ENCODE results near the gene CCDC28B. TPM values are rescaled to one million over a fixed set of nuclear protein-coding genes. Genes with fewer than 3 reads are reported as not detected.
A peak's percentile ranks its signal among the peaks of the same experiment; 100 is the strongest.

CCDC28B gene
- total and polyA plus RNA-seq, 4 experiments from 2014 or later = 4.2 to 8.6 (median 6.8) TPM

DNA sequence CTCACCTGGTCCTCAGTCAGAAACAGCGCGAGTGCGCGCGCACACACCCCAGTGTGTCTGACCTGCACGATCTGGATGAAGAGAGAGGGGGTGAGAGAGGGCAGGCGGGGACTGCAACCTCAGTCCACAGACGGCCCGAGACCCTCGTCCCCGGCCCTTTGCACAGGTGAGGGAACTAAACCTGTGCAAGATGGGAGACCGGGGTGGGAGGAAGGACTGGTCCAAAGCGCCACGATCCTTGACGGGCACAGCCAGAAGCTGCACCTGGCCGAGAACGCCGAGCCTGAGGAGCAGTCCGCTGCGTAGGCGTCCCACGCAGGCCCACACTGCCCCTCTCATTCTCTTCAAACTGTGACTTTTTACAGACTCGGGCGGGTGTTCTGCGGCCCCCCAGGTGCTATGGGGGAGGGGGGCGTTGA is 4.6 kb downstream of the CCDC28B start:
- Histone ChIP-seq H3K9me3 (ENCODE audit: control insufficient read depth in 1 of 2, low read length in 2 of 2) (no peaks in the 10 kb centered on the region), H3K27ac (ENCODE audit: low read depth, low read length) (peak overlapping the region; percentile 63), H3K4me3 (ENCODE audit: low read length in 2 of 2) (peak overlapping the region in 1 of 2 donors; percentile 73), H3K36me3 (ENCODE audit: insufficient read depth, low read length) (no peaks in the 10 kb centered on the region), H3K4me1 (ENCODE audit: insufficient read depth, low read length) (peaks cover 43% of the 10 kb centered on the region), H3K27me3 (ENCODE audit: insufficient read depth, low read length) (no peaks in the 10 kb centered on the region)
- Mint-ChIP-seq H3K27me3 (no peaks in the 10 kb centered on the region), H3K4me1 (peaks cover 20 to 55% (median 39%) of the 10 kb centered on the region in 4 donors), H3K4me3 (peak overlapping the region; percentile 86 to 91 (median 89)), H3K36me3 (peaks cover 0 to 4% of the 10 kb centered on the region in 2 donors), H3K9me3 (no peaks in the 10 kb centered on the region), H3K27ac (peak overlapping the region; percentile 83 to 95 (median 92))
- ChIA-PET CTCF (ENCODE audit: partially characterized antibody) (interaction anchor here (0.6 to 4.0 kb wide), 3 partner anchors 11 to 43 kb away, joined by 6 to 30 read pairs (median 6); no protein-coding TSS in a partner anchor), POLR2A (ENCODE audit: partially characterized antibody) (interaction anchor here (0.6 to 3.3 kb wide), 14 partner anchors 11 to 446 kb away, joined by 3 to 29 read pairs (median 8); partner anchors contain the start of genes BSDC1, HDAC1, RBBP4 and TMEM39B)
- no peak for DNase-seq
- intact Hi-C loops (cut with micrococcal nuclease) = loop anchor here (1.0 to 10.0 kb wide), 4 partner anchors 17 to 440 kb away; partner anchors contain the start of genes ADGRB2, EIF3I, TMEM234 and TMEM39B

DNA sequence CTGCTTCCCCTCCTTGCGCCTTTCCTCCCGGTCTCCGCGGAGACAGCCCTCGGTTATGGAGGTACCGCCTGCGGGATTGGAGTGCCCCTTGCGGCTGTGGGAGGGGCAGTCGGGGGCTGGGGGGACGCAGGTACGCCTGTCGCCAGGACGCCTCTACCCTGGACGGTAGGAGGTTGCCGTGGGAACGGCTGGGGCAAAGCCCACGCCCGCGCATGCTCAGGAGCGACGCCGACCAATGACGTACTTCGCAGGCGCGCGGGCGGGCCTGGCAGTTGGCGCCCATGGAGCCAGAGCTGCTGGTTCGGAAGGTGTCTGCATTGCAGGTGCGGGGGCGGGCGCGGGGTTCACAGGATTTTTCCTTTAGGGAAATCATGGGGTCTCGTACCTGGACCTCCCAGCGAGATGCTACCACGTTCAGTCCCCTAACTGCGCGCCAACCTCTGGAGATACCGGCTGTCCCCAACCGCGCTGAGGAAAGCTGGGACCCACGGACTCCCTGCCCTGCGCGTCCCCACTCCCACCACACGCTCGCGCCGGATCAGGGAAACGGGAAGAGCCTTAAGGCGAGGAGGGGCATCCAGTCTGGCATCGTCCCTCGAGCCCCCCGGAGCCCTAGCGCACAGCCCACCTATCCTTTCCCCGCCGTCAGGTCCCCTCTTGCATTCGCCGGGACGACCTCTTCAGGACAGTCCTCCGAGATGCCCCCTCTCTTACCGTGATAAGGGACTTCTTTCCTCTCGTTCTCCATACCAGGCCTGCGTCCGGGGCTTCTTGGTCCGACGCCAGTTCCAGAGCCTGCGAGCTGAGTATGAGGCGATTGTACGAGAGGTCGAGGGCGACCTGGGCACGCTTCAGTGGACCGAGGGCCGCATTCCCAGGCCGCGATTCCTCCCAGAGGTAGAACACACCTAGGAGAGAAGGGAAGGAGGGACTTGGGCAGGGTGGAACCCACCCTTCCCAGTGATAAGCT is 5.3 kb downstream of the CCDC28B start, which contains the start of gene IQCC:
Gene IQCC, plus strand, starts transcription at position 271 of the 970 bp plus-strand sequence. Its CDS starts 11 bp downstream, at position 282.
- Histone ChIP-seq H3K4me3 (ENCODE audit: low read length in 2 of 2) (peak within 1 kb of the TSS; percentile 71 to 73), H3K36me3 (ENCODE audit: insufficient read depth, low read length) (no peaks in the 10 kb centered on the region), H3K27ac (ENCODE audit: low read depth, low read length) (peak within 1 kb of the TSS; percentile 63), H3K4me1 (ENCODE audit: insufficient read depth, low read length) (peaks cover 39% of the 10 kb centered on the region), H3K27me3 (ENCODE audit: insufficient read depth, low read length) (no peaks in the 10 kb centered on the region), H3K9me3 (ENCODE audit: control insufficient read depth in 1 of 2, low read length in 2 of 2) (no peaks in the 10 kb centered on the region)
- Mint-ChIP-seq H3K4me3 (peak within 1 kb of the TSS; percentile 86 to 91 (median 89)), H3K27me3 (no peaks in the 10 kb centered on the region), H3K36me3 (peaks cover 0 to 2% of the 10 kb centered on the region in 2 donors), H3K4me1 (peaks cover 15 to 48% (median 33%) of the 10 kb centered on the region in 4 donors), H3K27ac (peak within 1 kb of the TSS; percentile 83 to 95 (median 92)), H3K9me3 (no peaks in the 10 kb centered on the region)
- POLR2A ChIA-PET (ENCODE audit: partially characterized antibody) = interaction anchor here (0.6 to 3.3 kb wide), 17 partner anchors 9 to 445 kb away, joined by 3 to 29 read pairs (median 7); partner anchors contain the start of genes BSDC1, HDAC1, MARCKSL1 and RBBP4
- intact Hi-C loops (cut with micrococcal nuclease) = loop anchor here (1.0 to 10.0 kb wide), 4 partner anchors 17 to 441 kb away; partner anchors contain the start of genes ADGRB2, EIF3I, TMEM234 and TMEM39B
- CTCF ChIA-PET (ENCODE audit: partially characterized antibody) = interaction anchor here (1.3 to 4.0 kb wide), 3 partner anchors 10 to 43 kb away, joined by 5 to 30 read pairs (median 6); no protein-coding TSS in a partner anchor
- DNase-seq = peak; percentile 84 to 86 (median 86)

DNA sequence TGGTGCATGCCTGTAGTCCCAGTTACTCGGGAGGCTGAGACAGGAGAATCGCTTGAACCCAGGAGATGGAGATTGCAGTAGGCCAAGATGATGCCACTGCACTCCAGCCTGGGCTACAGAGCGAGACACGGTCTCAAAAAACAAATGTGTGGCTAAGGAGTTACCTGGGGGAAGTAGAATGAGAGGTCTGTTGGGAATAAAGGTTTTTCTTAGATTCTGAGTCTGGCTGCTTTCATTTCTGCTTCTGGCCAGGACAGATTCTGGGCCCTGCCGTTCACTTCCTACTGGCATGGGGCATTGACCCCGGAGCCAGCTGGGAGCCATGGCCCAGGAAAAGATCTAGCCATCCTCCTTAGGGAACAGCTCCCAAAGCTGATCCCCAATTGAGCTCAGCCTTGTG is 8.1 kb downstream of the CCDC28B start:
- H3K27ac ChIP-seq (ENCODE audit: low read depth, low read length) = no peak overlapping the region
- CTCF ChIA-PET (ENCODE audit: partially characterized antibody) = interaction anchor here (0.8 to 5.0 kb wide), 3 partner anchors 8 to 39 kb away, joined by 3 to 30 read pairs (median 15); partner anchors contain the start of gene FAM167B
- Mint-ChIP-seq H3K27ac (peak overlapping the region in 1 of 7 donors; percentile 36), H3K9me3 (no peaks in the 10 kb centered on the region), H3K4me3 (peak overlapping the region in 1 of 8 donors; percentile 10), H3K27me3 (no peaks in the 10 kb centered on the region), H3K4me1 (peaks cover 7 to 32% (median 18%) of the 10 kb centered on the region in 4 donors), H3K36me3 (no peaks in the 10 kb centered on the region)
- intact Hi-C loops (cut with micrococcal nuclease) = loop anchor here (10.0 kb wide), 2 partner anchors 134 to 444 kb away; partner anchors contain the start of genes ADGRB2 and TMEM39B
- no peak overlapping the region for H3K4me3 ChIP-seq (ENCODE audit: low read length in 2 of 2)
- DNase-seq = no peak
- no peaks in the 10 kb centered on the region for H3K36me3 ChIP-seq (ENCODE audit: insufficient read depth, low read length)
- no peaks in the 10 kb centered on the region for H3K9me3 ChIP-seq (ENCODE audit: control insufficient read depth in 1 of 2, low read length in 2 of 2)
- no peaks in the 10 kb centered on the region for H3K27me3 ChIP-seq (ENCODE audit: insufficient read depth, low read length)
- POLR2A ChIA-PET (ENCODE audit: partially characterized antibody) = interaction anchor here (1.5 kb wide), 1 partner anchor 8 kb away, joined by 5 read pairs; the partner anchor contains the start of gene CCDC28B
- peaks cover 23% of the 10 kb centered on the region for H3K4me1 ChIP-seq (ENCODE audit: insufficient read depth, low read length)

GRCh38 chr1:32208891-32209328 is 8.5 kb downstream of the CCDC28B start, which contains the start of gene DCDC2B:
DCDC2B (plus strand) TSS chr1:32209089; CDS start chr1:32209094, 5 bp downstream.
- CTCF ChIA-PET (ENCODE audit: partially characterized antibody) = interaction anchor here (0.8 to 5.0 kb wide), 3 partner anchors 12 to 39 kb away, joined by 3 to 15 read pairs (median 3); partner anchors contain the start of gene FAM167B
- intact Hi-C loops (cut with micrococcal nuclease) = loop anchor here (10.0 kb wide), 2 partner anchors 134 to 444 kb away; partner anchors contain the start of genes ADGRB2 and TMEM39B
- peak within 1 kb of the TSS in 4 of 7 donors; percentile 32 to 78 (median 41) for H3K27ac Mint-ChIP-seq

DNA sequence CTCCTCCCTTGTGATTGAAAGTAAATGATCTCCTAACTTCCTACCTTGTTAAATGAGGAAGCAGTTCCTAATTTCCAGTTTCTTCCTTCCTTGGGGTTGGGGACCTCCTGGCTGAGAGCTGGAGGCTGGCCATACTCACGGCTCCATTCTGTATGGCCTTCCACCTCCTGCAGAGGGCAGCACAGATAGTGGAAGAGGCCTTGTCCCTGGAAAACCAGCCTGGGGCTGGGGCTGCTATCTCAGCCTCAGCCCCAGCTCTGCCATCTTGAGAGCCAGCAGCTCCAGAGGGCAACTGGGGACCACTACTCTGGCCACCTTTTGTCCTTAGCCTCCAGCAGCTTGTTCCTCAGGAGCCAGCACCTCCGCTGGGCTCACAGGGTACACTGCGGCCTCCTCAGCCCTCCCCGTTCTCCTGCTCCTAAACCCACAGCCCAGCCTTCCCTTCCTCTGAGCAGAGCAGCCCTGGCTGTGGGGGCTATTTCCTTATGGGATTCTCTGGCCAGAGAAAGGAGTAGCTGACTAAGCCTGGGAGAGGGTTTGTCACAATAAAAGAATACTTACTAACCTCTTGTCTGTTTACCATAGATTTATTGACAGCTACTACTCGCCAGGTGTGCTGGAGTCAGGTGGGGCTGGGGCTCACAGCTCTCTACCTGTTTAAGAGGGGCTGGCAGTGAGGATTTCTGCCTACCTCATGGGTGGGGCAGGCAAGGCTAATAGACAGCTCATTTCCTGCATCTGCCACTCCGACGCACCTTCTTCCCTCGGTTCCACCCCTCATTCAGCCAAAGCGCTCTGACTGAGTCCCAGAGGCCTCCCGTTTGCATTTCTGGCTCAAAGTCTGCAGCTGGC is 15.5 kb downstream of the CCDC28B start:
- POLR2A ChIA-PET (ENCODE audit: partially characterized antibody) = interaction anchor here (0.5 to 4.1 kb wide), 25 partner anchors 10 to 178 kb away, joined by 3 to 29 read pairs (median 4); partner anchors contain the start of genes BSDC1, CCDC28B, HDAC1 and IQCC
- Histone ChIP-seq H3K36me3 (ENCODE audit: insufficient read depth, low read length) (peaks cover 4% of the 10 kb centered on the region), H3K4me1 (ENCODE audit: insufficient read depth, low read length) (peaks cover 17% of the 10 kb centered on the region), H3K27me3 (ENCODE audit: insufficient read depth, low read length) (no peaks in the 10 kb centered on the region), H3K9me3 (ENCODE audit: control insufficient read depth in 1 of 2, low read length in 2 of 2) (no peaks in the 10 kb centered on the region), H3K27ac (ENCODE audit: low read depth, low read length) (no peak overlapping the region), H3K4me3 (ENCODE audit: low read length in 2 of 2) (no peak overlapping the region)
- peaks cover 13 to 37% (median 25%) of the 10 kb centered on the region in 4 donors for H3K4me1 Mint-ChIP-seq
- CTCF ChIA-PET (ENCODE audit: partially characterized antibody) = interaction anchor here (0.6 to 5.8 kb wide), 60 partner anchors 8 to 204 kb away, joined by 3 to 87 read pairs (median 8); partner anchors contain the start of genes BSDC1, CCDC28B, FAM167B and HDAC1
- H3K36me3 Mint-ChIP-seq = peaks cover 4 to 25% of the 10 kb centered on the region in 2 donors
- peak overlapping the region in 3 of 8 donors; percentile 21 to 66 (median 58) for H3K4me3 Mint-ChIP-seq
- H3K27me3 Mint-ChIP-seq = no peaks in the 10 kb centered on the region
- intact Hi-C loops (cut with micrococcal nuclease) = loop anchor here (1.0 to 2.0 kb wide), 4 partner anchors 75 to 198 kb away; no protein-coding TSS in a partner anchor
- no peaks in the 10 kb centered on the region for H3K9me3 Mint-ChIP-seq
- H3K27ac Mint-ChIP-seq = peak overlapping the region; percentile 38 to 90 (median 72)
- DNase-seq = peak; percentile 45 to 65 (median 56)

More at GRCh38 chr1:32208891-32209328, 8.5 kb downstream of the CCDC28B start, which contains the start of gene DCDC2B:
- no peak for DNase-seq
- Histone ChIP-seq H3K27ac (ENCODE audit: low read depth, low read length) (no peak within 1 kb of the TSS), H3K36me3 (ENCODE audit: insufficient read depth, low read length) (no peaks in the 10 kb centered on the region), H3K27me3 (ENCODE audit: insufficient read depth, low read length) (no peaks in the 10 kb centered on the region), H3K9me3 (ENCODE audit: control insufficient read depth in 1 of 2, low read length in 2 of 2) (no peaks in the 10 kb centered on the region), H3K4me3 (ENCODE audit: low read length in 2 of 2) (no peak within 1 kb of the TSS), H3K4me1 (ENCODE audit: insufficient read depth, low read length) (peaks cover 23% of the 10 kb centered on the region)
- Mint-ChIP-seq H3K4me3 (peak within 1 kb of the TSS in 2 of 8 donors; percentile 25 to 48), H3K9me3 (no peaks in the 10 kb centered on the region), H3K4me1 (peaks cover 7 to 32% (median 15%) of the 10 kb centered on the region in 4 donors), H3K36me3 (no peaks in the 10 kb centered on the region), H3K27me3 (no peaks in the 10 kb centered on the region)
- POLR2A ChIA-PET (ENCODE audit: partially characterized antibody) = interaction anchor here (1.0 to 1.5 kb wide), 2 partner anchors 8 to 127 kb away, joined by 3 to 5 read pairs; partner anchors contain the start of genes CCDC28B and MARCKSL1

Measured in CD4-positive, alpha-beta memory T cell (primary cell).